Raji (cell line): Measurements from ENCODE around the gene ACTA1.

Experiments used
- POLR2A ChIP-seq: IDR thresholded peaks from 2 replicates; pipeline ENCODE4 v1.6.1; 2011; ENCODE audit warnings: low read depth, low read length, control low read depth; ENCODE audit not compliant: insufficient read depth

The ACTA1 gene

GRCh38 chr1:229448845-229449244, 15.0 kb upstream of the ACTA1 start:
- no peak for TF ChIP-seq POLR2A

GRCh38 chr1:229448354-229448753, 14.5 kb upstream of the ACTA1 start:
- no peak for TF ChIP-seq POLR2A

- no peak for TF ChIP-seq POLR2A
Observed at GRCh38 chr1:229447809-229448252, 13.9 kb upstream of the ACTA1 start.

- TF ChIP-seq POLR2A: no peak
Observed at GRCh38 chr1:229445828-229446227, 11.9 kb upstream of the ACTA1 start.

GRCh38 chr1:229440851-229441537, 7.1 kb upstream of the ACTA1 start:
- TF ChIP-seq POLR2A: no peak

GRCh38 chr1:229438021-229438420, 4.1 kb upstream of the ACTA1 start:
- no peak for TF ChIP-seq POLR2A

GRCh38 chr1:229437443-229437842, 3.5 kb upstream of the ACTA1 start:
- no peak for TF ChIP-seq POLR2A

- no peak for TF ChIP-seq POLR2A
Observed at GRCh38 chr1:229436201-229436600, 2.3 kb upstream of the ACTA1 start.

- TF ChIP-seq POLR2A: no peak
Observed at GRCh38 chr1:229434641-229435051, 752 bp upstream of the ACTA1 start.

GRCh38 chr1:229433364-229434004, 410 bp downstream of the ACTA1 start:
- TF ChIP-seq POLR2A: no peak

GRCh38 chr1:229432905-229433304, 989 bp downstream of the ACTA1 start:
- no peak for TF ChIP-seq POLR2A

- TF ChIP-seq POLR2A: no peak
Observed at GRCh38 chr1:229432116-229432461, 1.8 kb downstream of the ACTA1 start.

GRCh38 chr1:229431284-229432115, 2.4 kb downstream of the ACTA1 start:
- TF ChIP-seq POLR2A: no peak

- TF ChIP-seq POLR2A: no peak
Observed at GRCh38 chr1:229430761-229431283, 3.1 kb downstream of the ACTA1 start.

GRCh38 chr1:229428256-229428655, 5.6 kb downstream of the ACTA1 start:
- TF ChIP-seq POLR2A: no peak

- TF ChIP-seq POLR2A: no peak
Observed at GRCh38 chr1:229427572-229427971, 6.3 kb downstream of the ACTA1 start.
